ENCODE measurements around the gene ZNF143. TPM values are rescaled to one million over a fixed set of nuclear protein-coding genes. Genes with fewer than 3 reads are reported as not detected.

The ZNF143 gene
- total RNA-seq, 1 donor from 2014 or later, result 19.2 TPM

- no peak overlapping the region for H3K4me3 ChIP-seq (ENCODE audit: low read depth, low read length)
- TF ChIP-seq CTCF (IDR thresholded peaks at IDR 0.05; ENCODE audit: insufficient read depth, low read length, poor library complexity, severe bottlenecking), result no peak
- no peaks in the 10 kb centered on the region for H3K27me3 ChIP-seq (ENCODE audit: control insufficient read depth, insufficient read depth, low read length)
- no peaks in the 10 kb centered on the region for H3K36me3 ChIP-seq (ENCODE audit: control insufficient read depth, insufficient read depth, low read length)
- DNase-seq (ENCODE audit: low read depth), result no peak
These were observed 107.5 kb downstream of the ZNF143 start for GRCh38 chr11:9568161-9568853.

GRCh38 chr11:9568854-9569587 lies 108.2 kb downstream of the ZNF143 start:
- no peak for TF ChIP-seq CTCF (IDR thresholded peaks at IDR 0.05; ENCODE audit: insufficient read depth, low read length, poor library complexity, severe bottlenecking)
- Histone ChIP-seq H3K4me3 (ENCODE audit: low read depth, low read length) (no peak overlapping the region), H3K36me3 (ENCODE audit: control insufficient read depth, insufficient read depth, low read length) (no peaks in the 10 kb centered on the region), H3K27me3 (ENCODE audit: control insufficient read depth, insufficient read depth, low read length) (no peaks in the 10 kb centered on the region)
- DNase-seq (ENCODE audit: low read depth), result peak; percentile 92

- TF ChIP-seq CTCF (IDR thresholded peaks at IDR 0.05; ENCODE audit: insufficient read depth, low read length, poor library complexity, severe bottlenecking), result no peak
- Histone ChIP-seq H3K36me3 (ENCODE audit: control insufficient read depth, insufficient read depth, low read length) (no peaks in the 10 kb centered on the region), H3K4me3 (ENCODE audit: low read depth, low read length) (no peak overlapping the region), H3K27me3 (ENCODE audit: control insufficient read depth, insufficient read depth, low read length) (no peaks in the 10 kb centered on the region)
- no peak for DNase-seq (ENCODE audit: low read depth)
These were observed 108.9 kb downstream of the ZNF143 start for GRCh38 chr11:9569588-9570164.

GRCh38 chr11:9570313-9571025 lies 109.7 kb downstream of the ZNF143 start:
- Histone ChIP-seq H3K27me3 (ENCODE audit: control insufficient read depth, insufficient read depth, low read length) (no peaks in the 10 kb centered on the region), H3K36me3 (ENCODE audit: control insufficient read depth, insufficient read depth, low read length) (no peaks in the 10 kb centered on the region), H3K4me3 (ENCODE audit: low read depth, low read length) (no peak overlapping the region)
- DNase-seq (ENCODE audit: low read depth), result no peak
- no peak for TF ChIP-seq CTCF (IDR thresholded peaks at IDR 0.05; ENCODE audit: insufficient read depth, low read length, poor library complexity, severe bottlenecking)

- TF ChIP-seq CTCF (IDR thresholded peaks at IDR 0.05; ENCODE audit: insufficient read depth, low read length, poor library complexity, severe bottlenecking), result no peak
- no peak overlapping the region for H3K4me3 ChIP-seq (ENCODE audit: low read depth, low read length)
- DNase-seq (ENCODE audit: low read depth), result no peak
- no peaks in the 10 kb centered on the region for H3K27me3 ChIP-seq (ENCODE audit: control insufficient read depth, insufficient read depth, low read length)
- H3K36me3 ChIP-seq (ENCODE audit: control insufficient read depth, insufficient read depth, low read length), result no peaks in the 10 kb centered on the region
These were observed 110.4 kb downstream of the ZNF143 start for GRCh38 chr11:9571071-9571762.
